ENCODE results near the gene RPGR. TPM values are rescaled to one million over a fixed set of nuclear protein-coding genes. Genes with fewer than 3 reads are reported as not detected.
A peak's percentile ranks its signal among the peaks of the same experiment; 100 is the strongest.

Gene RPGR, protein sequence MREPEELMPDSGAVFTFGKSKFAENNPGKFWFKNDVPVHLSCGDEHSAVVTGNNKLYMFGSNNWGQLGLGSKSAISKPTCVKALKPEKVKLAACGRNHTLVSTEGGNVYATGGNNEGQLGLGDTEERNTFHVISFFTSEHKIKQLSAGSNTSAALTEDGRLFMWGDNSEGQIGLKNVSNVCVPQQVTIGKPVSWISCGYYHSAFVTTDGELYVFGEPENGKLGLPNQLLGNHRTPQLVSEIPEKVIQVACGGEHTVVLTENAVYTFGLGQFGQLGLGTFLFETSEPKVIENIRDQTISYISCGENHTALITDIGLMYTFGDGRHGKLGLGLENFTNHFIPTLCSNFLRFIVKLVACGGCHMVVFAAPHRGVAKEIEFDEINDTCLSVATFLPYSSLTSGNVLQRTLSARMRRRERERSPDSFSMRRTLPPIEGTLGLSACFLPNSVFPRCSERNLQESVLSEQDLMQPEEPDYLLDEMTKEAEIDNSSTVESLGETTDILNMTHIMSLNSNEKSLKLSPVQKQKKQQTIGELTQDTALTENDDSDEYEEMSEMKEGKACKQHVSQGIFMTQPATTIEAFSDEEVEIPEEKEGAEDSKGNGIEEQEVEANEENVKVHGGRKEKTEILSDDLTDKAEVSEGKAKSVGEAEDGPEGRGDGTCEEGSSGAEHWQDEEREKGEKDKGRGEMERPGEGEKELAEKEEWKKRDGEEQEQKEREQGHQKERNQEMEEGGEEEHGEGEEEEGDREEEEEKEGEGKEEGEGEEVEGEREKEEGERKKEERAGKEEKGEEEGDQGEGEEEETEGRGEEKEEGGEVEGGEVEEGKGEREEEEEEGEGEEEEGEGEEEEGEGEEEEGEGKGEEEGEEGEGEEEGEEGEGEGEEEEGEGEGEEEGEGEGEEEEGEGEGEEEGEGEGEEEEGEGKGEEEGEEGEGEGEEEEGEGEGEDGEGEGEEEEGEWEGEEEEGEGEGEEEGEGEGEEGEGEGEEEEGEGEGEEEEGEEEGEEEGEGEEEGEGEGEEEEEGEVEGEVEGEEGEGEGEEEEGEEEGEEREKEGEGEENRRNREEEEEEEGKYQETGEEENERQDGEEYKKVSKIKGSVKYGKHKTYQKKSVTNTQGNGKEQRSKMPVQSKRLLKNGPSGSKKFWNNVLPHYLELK
- total RNA-seq (2012; rRNA removed) = 11.8 and 20.0 TPM in 2 replicates

GRCh38 chrX:38327007-38327774 is at the start of gene RPGR:
RPGR (minus strand) TSS chrX:38327509; CDS start chrX:38327367, 142 bp downstream.
- peak within 1 kb of the TSS; percentile 76 for H3K4me3 ChIP-seq (ENCODE audit: low read length)
- peak within 1 kb of the TSS; percentile 80 for H3K4me2 ChIP-seq (ENCODE audit: low read length)
- no peaks in the 10 kb centered on the region for H3K27me3 ChIP-seq (ENCODE audit: control insufficient read depth, insufficient read depth, low read length)
- H3K9ac ChIP-seq (ENCODE audit: low read depth, low read length) = peak within 1 kb of the TSS; percentile 85
- H3K9me3 ChIP-seq (replicated peaks; ENCODE audit: low read length) = no peaks in the 10 kb centered on the region
- H3K4me1 ChIP-seq (ENCODE audit: control insufficient read depth, insufficient read depth, low read length) = peaks cover 14% of the 10 kb centered on the region
- H3K36me3 ChIP-seq (ENCODE audit: insufficient read depth, low read length) = no peaks in the 10 kb centered on the region

- Histone ChIP-seq H3K4me2 (ENCODE audit: low read length) (no peak overlapping the region), H3K4me1 (ENCODE audit: control insufficient read depth, insufficient read depth, low read length) (no peaks in the 10 kb centered on the region), H3K9me3 (replicated peaks; ENCODE audit: low read length) (peaks cover 2% of the 10 kb centered on the region), H3K4me3 (ENCODE audit: low read length) (no peak overlapping the region), H3K36me3 (ENCODE audit: insufficient read depth, low read length) (no peaks in the 10 kb centered on the region), H3K9ac (ENCODE audit: low read depth, low read length) (no peak overlapping the region), H3K27me3 (ENCODE audit: control insufficient read depth, insufficient read depth, low read length) (peaks cover 6% of the 10 kb centered on the region)
Observed at GRCh38 chrX:38376747-38377146, 49.4 kb upstream of the RPGR start.

- H3K9me3 ChIP-seq (replicated peaks; ENCODE audit: low read length) = peaks cover 2% of the 10 kb centered on the region
- H3K4me2 ChIP-seq (ENCODE audit: low read length) = no peak overlapping the region
- H3K36me3 ChIP-seq (ENCODE audit: insufficient read depth, low read length) = no peaks in the 10 kb centered on the region
- H3K4me1 ChIP-seq (ENCODE audit: control insufficient read depth, insufficient read depth, low read length) = no peaks in the 10 kb centered on the region
- H3K27me3 ChIP-seq (ENCODE audit: control insufficient read depth, insufficient read depth, low read length) = peaks cover 6% of the 10 kb centered on the region
- H3K9ac ChIP-seq (ENCODE audit: low read depth, low read length) = no peak overlapping the region
- no peak overlapping the region for H3K4me3 ChIP-seq (ENCODE audit: low read length)
Observed at GRCh38 chrX:38375891-38376290, 48.6 kb upstream of the RPGR start.

DNA sequence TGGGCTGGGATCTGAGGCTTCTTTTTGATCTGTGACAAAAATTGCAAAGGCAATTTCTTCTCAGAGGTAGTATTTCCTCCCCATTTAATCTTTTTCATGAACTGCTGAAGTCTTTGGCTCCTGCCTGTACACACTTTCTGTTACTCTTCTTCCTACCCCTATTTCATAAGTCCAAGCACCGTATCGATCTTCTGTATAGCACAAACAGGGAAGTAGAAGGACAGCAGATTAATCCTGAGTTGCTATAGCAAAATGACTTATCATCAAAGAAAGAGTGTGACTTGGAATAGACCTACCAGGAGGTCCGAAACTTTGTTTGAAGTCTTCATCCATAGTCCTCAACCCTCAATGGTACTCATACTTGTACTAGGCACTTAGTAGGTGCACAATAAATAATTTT is 47.1 kb upstream of the RPGR start:
- no peak overlapping the region for H3K4me3 ChIP-seq (ENCODE audit: low read length)
- H3K4me1 ChIP-seq (ENCODE audit: control insufficient read depth, insufficient read depth, low read length) = no peaks in the 10 kb centered on the region
- H3K9ac ChIP-seq (ENCODE audit: low read depth, low read length) = no peak overlapping the region
- peaks cover 9% of the 10 kb centered on the region for H3K27me3 ChIP-seq (ENCODE audit: control insufficient read depth, insufficient read depth, low read length)
- no peaks in the 10 kb centered on the region for H3K36me3 ChIP-seq (ENCODE audit: insufficient read depth, low read length)
- peaks cover 2% of the 10 kb centered on the region for H3K9me3 ChIP-seq (replicated peaks; ENCODE audit: low read length)
- H3K4me2 ChIP-seq (ENCODE audit: low read length) = no peak overlapping the region

DNA sequence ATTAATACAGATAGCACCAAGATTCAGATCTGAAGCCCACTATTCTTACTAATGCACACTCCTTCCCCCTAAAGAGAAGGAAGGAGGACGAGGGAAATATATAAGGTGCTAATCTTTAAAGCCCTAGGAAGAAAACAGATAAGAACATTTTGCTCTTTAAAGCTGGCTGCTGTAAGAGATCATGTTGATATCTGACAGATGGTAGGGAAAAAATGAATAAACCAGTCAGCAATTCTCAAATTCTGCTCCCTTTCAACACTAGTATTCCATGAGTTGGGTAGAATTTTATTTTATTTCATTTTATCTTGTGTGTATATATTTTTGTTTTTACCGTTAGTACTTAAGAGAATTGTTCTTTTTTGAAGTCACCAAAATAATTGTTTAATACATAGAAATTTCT is 44.3 kb upstream of the RPGR start:
- Histone ChIP-seq H3K27me3 (ENCODE audit: control insufficient read depth, insufficient read depth, low read length) (peaks cover 9% of the 10 kb centered on the region), H3K4me1 (ENCODE audit: control insufficient read depth, insufficient read depth, low read length) (no peaks in the 10 kb centered on the region), H3K9me3 (replicated peaks; ENCODE audit: low read length) (no peaks in the 10 kb centered on the region), H3K4me3 (ENCODE audit: low read length) (no peak overlapping the region), H3K36me3 (ENCODE audit: insufficient read depth, low read length) (no peaks in the 10 kb centered on the region), H3K4me2 (ENCODE audit: low read length) (no peak overlapping the region), H3K9ac (ENCODE audit: low read depth, low read length) (no peak overlapping the region)

GRCh38 chrX:38368774-38369173 is 41.5 kb upstream of the RPGR start:
- H3K9me3 ChIP-seq (replicated peaks; ENCODE audit: low read length) = no peaks in the 10 kb centered on the region
- no peak overlapping the region for H3K4me3 ChIP-seq (ENCODE audit: low read length)
- no peak overlapping the region for H3K4me2 ChIP-seq (ENCODE audit: low read length)
- no peak overlapping the region for H3K9ac ChIP-seq (ENCODE audit: low read depth, low read length)
- peaks cover 3% of the 10 kb centered on the region for H3K27me3 ChIP-seq (ENCODE audit: control insufficient read depth, insufficient read depth, low read length)
- no peaks in the 10 kb centered on the region for H3K4me1 ChIP-seq (ENCODE audit: control insufficient read depth, insufficient read depth, low read length)
- H3K36me3 ChIP-seq (ENCODE audit: insufficient read depth, low read length) = no peaks in the 10 kb centered on the region

DNA sequence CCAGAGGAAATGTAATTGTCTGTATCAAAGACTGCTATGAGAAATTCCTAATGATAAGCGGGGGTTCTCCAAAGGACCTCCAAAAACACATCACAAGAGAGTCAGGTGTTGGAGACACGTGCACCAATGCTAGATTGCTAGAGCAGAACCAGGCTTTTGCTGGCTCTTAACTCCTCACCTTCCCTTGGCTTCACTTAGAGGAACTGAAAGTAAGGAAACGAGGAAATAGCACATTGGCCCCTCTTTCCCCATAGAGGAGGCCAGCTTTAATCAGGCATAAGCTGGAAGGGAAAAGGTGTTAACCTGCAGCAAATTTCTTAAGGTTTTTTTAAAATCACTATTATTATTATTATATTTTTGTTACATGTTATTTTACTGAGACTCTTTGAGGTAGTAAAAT is 38.6 kb upstream of the RPGR start:
- no peak overlapping the region for H3K9ac ChIP-seq (ENCODE audit: low read depth, low read length)
- no peaks in the 10 kb centered on the region for H3K9me3 ChIP-seq (replicated peaks; ENCODE audit: low read length)
- no peaks in the 10 kb centered on the region for H3K4me1 ChIP-seq (ENCODE audit: control insufficient read depth, insufficient read depth, low read length)
- H3K27me3 ChIP-seq (ENCODE audit: control insufficient read depth, insufficient read depth, low read length) = peaks cover 3% of the 10 kb centered on the region
- H3K4me3 ChIP-seq (ENCODE audit: low read length) = no peak overlapping the region
- no peak overlapping the region for H3K4me2 ChIP-seq (ENCODE audit: low read length)
- H3K36me3 ChIP-seq (ENCODE audit: insufficient read depth, low read length) = no peaks in the 10 kb centered on the region

GRCh38 chrX:38363046-38363445 is 35.7 kb upstream of the RPGR start:
- Histone ChIP-seq H3K9me3 (replicated peaks; ENCODE audit: low read length) (no peaks in the 10 kb centered on the region), H3K36me3 (ENCODE audit: insufficient read depth, low read length) (no peaks in the 10 kb centered on the region), H3K4me3 (ENCODE audit: low read length) (no peak overlapping the region), H3K4me2 (ENCODE audit: low read length) (no peak overlapping the region), H3K27me3 (ENCODE audit: control insufficient read depth, insufficient read depth, low read length) (no peaks in the 10 kb centered on the region), H3K4me1 (ENCODE audit: control insufficient read depth, insufficient read depth, low read length) (no peaks in the 10 kb centered on the region), H3K9ac (ENCODE audit: low read depth, low read length) (no peak overlapping the region)

- Histone ChIP-seq H3K9ac (ENCODE audit: low read depth, low read length) (no peak overlapping the region), H3K9me3 (replicated peaks; ENCODE audit: low read length) (no peaks in the 10 kb centered on the region), H3K27me3 (ENCODE audit: control insufficient read depth, insufficient read depth, low read length) (peaks cover 3% of the 10 kb centered on the region), H3K36me3 (ENCODE audit: insufficient read depth, low read length) (no peaks in the 10 kb centered on the region), H3K4me1 (ENCODE audit: control insufficient read depth, insufficient read depth, low read length) (no peaks in the 10 kb centered on the region), H3K4me2 (ENCODE audit: low read length) (no peak overlapping the region), H3K4me3 (ENCODE audit: low read length) (no peak overlapping the region)
Observed at GRCh38 chrX:38357747-38358673, 30.7 kb upstream of the RPGR start.

GRCh38 chrX:38356401-38356800 is 29.1 kb upstream of the RPGR start:
- H3K27me3 ChIP-seq (ENCODE audit: control insufficient read depth, insufficient read depth, low read length) = peaks cover 8% of the 10 kb centered on the region
- H3K9ac ChIP-seq (ENCODE audit: low read depth, low read length) = no peak overlapping the region
- no peaks in the 10 kb centered on the region for H3K4me1 ChIP-seq (ENCODE audit: control insufficient read depth, insufficient read depth, low read length)
- H3K36me3 ChIP-seq (ENCODE audit: insufficient read depth, low read length) = no peaks in the 10 kb centered on the region
- H3K4me2 ChIP-seq (ENCODE audit: low read length) = no peak overlapping the region
- no peak overlapping the region for H3K4me3 ChIP-seq (ENCODE audit: low read length)
- H3K9me3 ChIP-seq (replicated peaks; ENCODE audit: low read length) = no peaks in the 10 kb centered on the region

Data from skeletal muscle satellite cell (primary cell).